Panc1 (cell line): ENCODE results near the gene TFDP1. TPM values are rescaled to one million over a fixed set of nuclear protein-coding genes. Genes with fewer than 3 reads are reported as not detected.

Experiments
- ATAC-seq: fragments of 200-7000 bp; cut with Tn5 transposase; 2 replicates; pipeline ENCODE4 v1.9.1; 2020; ENCODE audit warnings: mild to moderate bottlenecking, moderate library complexity
- BruUV-seq: library from RNA; stranded (reverse); fragments of 400-500 nt; replicated peaks from 2 replicates; lab custom pipeline; 2021; lab: Mats Ljungman, UMichigan
- CTCF ChIA-PET: fragments of 300-600 bp; sonication (Branson Sonifier 250); formaldehyde crosslinking; loops from one replicate; lab custom pipeline; 2022; ENCODE audit warnings: antibody characterized with exemption; lab: Charles Lee
- POLR2A ChIA-PET: fragments of 300-600 bp; sonication (Branson Sonifier 250); formaldehyde crosslinking; loops from one replicate; lab custom pipeline; 2022; ENCODE audit warnings: antibody characterized with exemption; lab: Charles Lee
- DNase-seq: peaks from one replicate; pipeline ENCODE4 v3.0.0-alpha.2; 2010; ENCODE audit warnings: low read depth, low spot score
- H3K27ac ChIP-seq: 2 replicates; pipeline ENCODE4 v1.5.1; 2011; ENCODE audit warnings: mild to moderate bottlenecking, low read length, inconsistent platforms
- H3K27me3 ChIP-seq: fragments of 200-500 bp; sonication (Bioruptor generic); 2 replicates; pipeline ENCODE4 v1.6.0; 2014; ENCODE audit warnings: low read length, inconsistent platforms; ENCODE audit not compliant: control insufficient read depth, insufficient read depth
- H3K36me3 ChIP-seq: fragments of 200-500 bp; sonication (Bioruptor generic); 2 replicates; pipeline ENCODE4 v1.5.1; 2014; ENCODE audit warnings: inconsistent platforms, mild to moderate bottlenecking, low read length, moderate library complexity; ENCODE audit not compliant: control insufficient read depth, insufficient read depth
- H3K4me1 ChIP-seq: 2 replicates; pipeline ENCODE4 v1.5.1; 2011; ENCODE audit warnings: inconsistent platforms, mild to moderate bottlenecking, low read length, moderate library complexity; ENCODE audit not compliant: control insufficient read depth, insufficient read depth
- H3K4me3 ChIP-seq, 2 experiments: 2 replicates each; pipeline ENCODE4 v1.5.1; 2011 to 2012; ENCODE audit warnings: low read depth in 2 of 2, low read length in 2 of 2, mild to moderate bottlenecking in 2 of 2, inconsistent platforms in 1 of 2, moderate library complexity in 1 of 2
- H3K9me3 ChIP-seq: fragments of 200-500 bp; sonication (Bioruptor generic); 2 replicates; pipeline ENCODE4 v1.5.1; 2014; ENCODE audit warnings: low read depth, mild to moderate bottlenecking, inconsistent platforms, low read length, moderate library complexity; ENCODE audit not compliant: control insufficient read depth, insufficient read depth
- CTCF ChIP-seq: fragments of 450-650 bp; IDR thresholded peaks from 2 replicates; pipeline ENCODE4 v1.5.1; 2017; ENCODE audit warnings: mild to moderate bottlenecking
- POLR2AphosphoS5 ChIP-seq: IDR thresholded peaks from 2 replicates; pipeline ENCODE4 v1.6.1; 2012; ENCODE audit warnings: mild to moderate bottlenecking, low read depth, low read length, moderate library complexity
- REST ChIP-seq, 2 experiments: IDR thresholded peaks; 2 replicates each; pipeline ENCODE4 v1.6.1; 2011 to 2012; ENCODE audit warnings: low read depth in 2 of 2, control low read depth in 1 of 2, low read length in 1 of 2, mild to moderate bottlenecking in 1 of 2, moderate library complexity in 1 of 2; ENCODE audit not compliant: insufficient read depth in 1 of 2
- SIN3A ChIP-seq: IDR thresholded peaks from 2 replicates; pipeline ENCODE4 v1.6.1; 2012; ENCODE audit warnings: low read depth, mild to moderate bottlenecking, low read length, moderate library complexity, borderline replicate concordance; ENCODE audit not compliant: insufficient read depth
- TCF7L2 ChIP-seq: IDR thresholded peaks from 2 replicates; pipeline ENCODE4 v1.6.1; 2011; ENCODE audit warnings: mild to moderate bottlenecking, low read depth, low read length, inconsistent platforms
- in situ Hi-C: cut with HindIII; loops from 2 replicates; pipeline ENCODE4 v1.10.0; 2016; ENCODE audit warnings: low sequenced_read_pairs, low pct_unique_long_range_greater_than_20kb
- intact Hi-C: fragments of 100-400 bp; cut with micrococcal nuclease; formaldehyde crosslinking; loops from one replicate; pipeline ENCODE4 v1.10.0; 2022; ENCODE audit not compliant: unreplicated experiment
- total RNA-seq: library from RNA; stranded (reverse); gene quantifications from one replicate; pipeline ENCODE4 v1.2.1, GENCODE V29; 2021; ENCODE audit not compliant: unreplicated experiment

The TFDP1 gene
- total RNA-seq, 1 experiment from 2014 or later = 91.6 TPM

GRCh38 chr13:113559061-113559460 lies 25.5 kb upstream of the TFDP1 start:
- ChIA-PET POLR2A (no interaction called here), CTCF (no interaction called here)
- Histone ChIP-seq H3K27me3 (no peaks in the 10 kb centered on the region), H3K4me1 (no peaks in the 10 kb centered on the region), H3K27ac (no peak overlapping the region), H3K36me3 (no peaks in the 10 kb centered on the region), H3K4me3 (no peak overlapping the region), H3K9me3 (no peaks in the 10 kb centered on the region)
- no peak for TF ChIP-seq TCF7L2
- ATAC-seq (no peak), DNase-seq (no peak)
- intact Hi-C loops (no loop called here), in situ Hi-C loops (no loop called here)
- BruUV-seq = no TSS peak

- no peak overlapping the region for H3K4me3 ChIP-seq
- intact Hi-C loops = no loop called here
- no peak for ATAC-seq
- ChIA-PET CTCF (no interaction called here), POLR2A (interaction anchor here (0.6 kb wide), 1 partner anchor 14 kb away, joined by 3 read pairs; no protein-coding TSS in a partner anchor)
- DNase-seq = no peak
- no peak overlapping the region for H3K27ac ChIP-seq
- H3K36me3 ChIP-seq = no peaks in the 10 kb centered on the region
- no TSS peak for BruUV-seq
- H3K9me3 ChIP-seq = no peaks in the 10 kb centered on the region
- no peak for TF ChIP-seq CTCF
- TF ChIP-seq POLR2AphosphoS5 = no peak
- TF ChIP-seq TCF7L2 = no peak
- no peak for TF ChIP-seq SIN3A
- TF ChIP-seq REST (IDR thresholded peaks at IDR 0.05; ENCODE audit: insufficient read depth in 1 of 2, low read depth in 2 of 2, low read length in 1 of 2) = no peak
- in situ Hi-C loops = no loop called here
- H3K4me1 ChIP-seq = no peaks in the 10 kb centered on the region
- no peaks in the 10 kb centered on the region for H3K27me3 ChIP-seq
Observed at GRCh38 chr13:113559901-113560644, 24.5 kb upstream of the TFDP1 start.
